ENCODE measurements around the gene GPC6.

The GPC6 gene

DNA sequence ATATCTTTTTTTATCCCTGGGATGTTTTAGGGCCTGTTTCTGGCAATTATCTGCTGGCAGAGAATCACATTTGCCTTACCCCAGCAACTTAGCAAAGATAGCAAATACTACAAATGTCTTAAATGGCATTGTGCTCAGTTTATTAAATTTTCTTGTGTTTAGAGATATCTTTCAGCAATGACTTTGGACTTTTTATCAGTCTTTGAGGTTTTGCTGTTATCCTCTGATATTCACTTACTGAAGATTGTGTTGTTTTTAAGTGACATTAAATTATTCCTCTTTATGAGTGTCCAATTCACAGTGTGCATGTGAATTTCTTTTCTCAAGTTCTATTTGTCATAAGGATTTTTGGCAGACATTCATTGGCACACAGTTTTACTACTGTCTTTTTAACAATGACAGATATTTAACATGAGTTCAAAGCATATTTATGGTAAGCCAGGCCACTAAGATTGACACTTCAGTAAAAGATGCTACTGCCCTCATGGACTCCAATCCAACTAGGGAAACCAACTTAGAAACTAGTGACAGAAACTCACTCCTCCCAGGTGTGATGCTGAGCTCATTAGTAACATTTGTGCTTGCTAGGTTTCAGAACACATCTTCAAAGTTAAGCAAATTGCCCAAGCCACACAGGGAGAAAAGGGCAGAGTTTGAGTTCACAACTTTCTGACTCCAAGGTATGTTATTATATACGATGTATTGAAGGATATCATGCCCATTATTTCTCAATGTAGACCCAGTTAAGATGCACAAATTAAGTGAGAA is 481.9 kb downstream of the GPC6 start:
- DNase-seq: no peak

- DNase-seq: no peak
Observed at GRCh38 chr13:93709506-93710244, 483.1 kb downstream of the GPC6 start.

DNA sequence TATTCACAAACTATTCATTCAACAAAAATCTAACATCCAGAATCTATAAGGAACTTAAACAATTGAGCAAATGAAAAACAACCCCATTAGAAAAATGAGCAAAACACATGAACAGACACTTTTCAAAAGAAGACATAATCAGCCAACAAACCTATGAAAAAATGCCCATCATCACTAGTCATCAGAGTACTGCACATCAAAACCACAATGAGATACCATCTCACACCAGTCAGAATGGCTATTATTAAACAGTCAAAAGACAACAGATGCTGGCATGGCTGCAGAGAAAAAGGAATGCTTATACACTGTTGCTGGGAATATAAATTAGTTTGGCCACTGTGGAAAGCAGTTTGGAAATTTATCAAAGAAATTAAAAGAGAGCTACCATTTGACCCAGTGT is 487.6 kb downstream of the GPC6 start:
- DNase-seq: no peak

DNA sequence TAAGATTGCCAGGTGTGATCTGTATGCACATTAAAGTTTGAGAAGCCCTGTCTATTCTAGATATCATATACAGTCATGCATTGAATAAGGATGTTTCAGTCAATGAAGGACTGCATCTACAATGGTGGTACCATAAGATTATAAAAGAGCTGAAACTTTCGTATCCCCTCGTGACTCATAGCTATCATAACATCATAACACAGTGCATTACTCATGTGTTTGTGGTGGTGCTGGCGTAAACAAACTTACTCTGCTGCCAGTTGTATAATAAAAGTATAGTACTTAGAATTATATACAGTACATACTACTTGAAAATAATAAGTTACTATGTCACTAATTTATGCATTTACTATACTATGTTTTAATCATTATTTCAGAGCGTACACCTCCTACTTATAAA is 489.3 kb downstream of the GPC6 start:
- DNase-seq: no peak

GRCh38 chr13:93716623-93717022 is 490.0 kb downstream of the GPC6 start:
- DNase-seq: no peak

DNA sequence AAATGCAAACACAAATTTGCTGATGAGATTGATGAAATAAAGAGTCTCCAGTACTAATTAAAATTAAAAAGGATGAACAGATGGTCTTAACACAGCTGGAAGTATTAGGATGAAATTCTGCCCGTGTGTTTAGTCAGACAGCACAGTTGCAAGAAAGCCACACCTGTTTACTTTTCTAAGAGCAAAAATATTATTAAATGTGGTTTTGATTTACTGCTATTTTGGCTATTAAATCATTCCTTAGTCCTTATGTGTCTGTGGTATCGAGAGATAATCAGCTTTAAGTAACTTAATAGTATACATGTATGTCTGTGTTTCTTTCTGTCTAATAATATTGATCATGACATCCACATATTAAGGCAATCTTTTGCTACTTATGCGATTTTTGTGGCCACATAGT is 494.9 kb downstream of the GPC6 start:
- no peak for DNase-seq

DNA sequence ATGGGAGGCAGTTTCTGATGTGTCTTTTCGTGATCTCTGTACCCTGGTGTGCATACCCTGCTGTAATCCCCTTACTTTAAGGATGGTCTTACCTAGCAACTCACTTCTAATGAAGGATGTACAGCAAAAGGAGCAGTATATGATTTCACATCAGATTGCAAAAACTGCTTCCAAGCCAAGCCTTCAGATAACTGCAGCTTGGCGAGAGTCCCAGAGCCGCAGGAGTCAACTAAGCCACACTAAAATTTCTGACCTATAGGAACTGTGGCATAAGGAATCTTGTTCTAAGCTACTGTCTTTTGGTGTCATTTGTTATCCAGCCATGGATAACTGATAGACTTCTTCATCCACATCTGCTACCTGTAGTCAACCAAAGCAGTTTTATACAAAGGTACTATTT is 496.7 kb downstream of the GPC6 start:
- DNase-seq: no peak

DNA sequence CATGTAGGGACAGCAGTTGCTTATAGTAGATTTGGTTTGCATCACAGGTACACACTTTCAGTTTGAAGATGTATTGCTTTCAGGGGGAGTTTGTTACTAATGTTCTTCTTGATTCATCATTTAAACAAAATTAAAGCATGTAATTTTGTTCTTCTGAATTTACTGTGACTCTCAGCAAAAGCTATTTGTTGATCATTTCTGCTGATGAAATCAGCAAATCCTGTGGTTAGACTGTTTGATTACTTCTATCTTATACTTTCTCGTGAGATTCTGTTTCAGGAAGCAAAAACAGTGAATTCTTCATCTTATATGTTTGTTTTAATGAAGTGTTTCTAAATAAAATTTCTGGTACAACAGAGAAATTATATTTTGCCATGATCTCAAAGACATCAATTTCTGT is 497.6 kb downstream of the GPC6 start:
- DNase-seq: no peak

DNA sequence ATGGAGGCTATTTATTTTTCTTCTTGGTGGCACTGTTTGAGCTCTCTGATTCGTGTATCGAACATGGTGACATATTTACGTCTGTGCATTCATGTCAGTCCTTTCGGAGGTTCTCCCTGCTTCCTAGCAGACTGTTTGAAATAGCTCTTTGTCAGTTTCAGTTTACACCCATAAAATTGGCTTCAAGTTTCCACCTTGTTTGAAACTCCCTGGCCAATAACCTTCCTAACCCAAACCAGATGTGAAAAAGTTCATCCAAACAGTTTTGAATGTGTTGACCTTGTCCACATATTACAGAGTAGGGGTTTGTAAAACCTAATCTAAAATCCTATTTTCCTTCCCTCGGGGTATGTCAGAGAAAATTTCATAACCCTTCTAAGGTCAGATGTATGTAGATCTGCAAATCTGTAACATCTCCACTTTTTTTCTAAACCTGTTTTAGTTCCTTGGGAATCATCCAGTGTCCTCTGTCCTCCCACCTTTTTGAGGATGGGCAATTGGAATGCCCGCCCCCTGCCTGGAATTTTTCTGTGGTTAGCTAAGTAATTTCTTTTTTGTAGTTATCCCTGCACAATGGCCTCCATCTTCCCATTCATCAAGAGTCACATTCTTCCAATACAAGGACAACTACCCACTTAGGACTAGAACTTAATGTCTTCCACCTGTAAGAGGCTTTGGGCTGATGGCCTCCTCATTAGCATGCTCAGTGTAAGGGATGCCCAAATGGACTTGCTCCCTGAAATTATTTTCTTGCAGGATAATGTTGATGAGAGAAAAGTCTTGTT is 499.8 kb downstream of the GPC6 start:
- DNase-seq: no peak

DNA sequence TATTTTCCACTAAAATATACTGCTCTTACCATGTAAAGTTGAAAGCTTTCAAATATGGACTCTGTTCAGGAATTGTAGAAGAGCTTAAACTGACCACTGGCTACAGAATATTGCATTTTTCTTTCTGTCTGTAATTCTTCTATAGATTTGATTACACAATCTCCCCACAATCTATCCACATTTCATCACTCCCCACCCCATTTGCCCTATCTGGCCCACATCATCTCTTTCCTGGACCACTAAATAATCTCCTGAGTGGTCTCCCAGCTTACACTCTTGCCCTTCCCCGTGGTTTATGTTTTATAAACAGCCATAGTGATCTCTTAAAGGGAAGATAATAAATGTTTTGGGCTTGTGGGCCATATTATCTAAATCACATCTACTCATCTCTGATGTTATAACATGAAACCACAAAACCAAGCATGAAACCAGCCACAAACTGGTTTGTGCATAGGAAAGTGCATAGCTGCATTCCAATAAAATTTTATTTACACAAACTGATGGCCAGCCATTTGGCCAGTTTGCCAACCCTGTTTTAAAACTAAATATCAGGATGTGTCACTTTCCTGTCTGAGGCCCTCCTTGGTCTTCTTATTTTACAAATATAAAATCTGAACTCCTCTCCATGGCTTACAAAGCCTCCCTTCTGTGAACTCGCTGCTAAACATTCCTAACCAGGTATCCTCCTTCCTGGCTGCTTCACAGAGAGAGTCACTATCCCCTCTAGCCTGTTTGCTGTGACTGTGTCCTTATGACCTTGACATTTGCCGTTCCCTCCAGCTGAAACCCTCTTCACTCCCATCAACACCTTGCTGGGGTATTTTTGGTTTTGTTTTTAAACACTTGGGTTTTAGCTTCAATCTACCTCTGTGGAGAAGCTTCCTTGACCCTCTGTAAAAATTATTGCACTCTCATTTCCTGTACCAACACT is 500.9 kb downstream of the GPC6 start:
- DNase-seq: no peak

GRCh38 chr13:93729383-93729782 is 502.8 kb downstream of the GPC6 start:
- DNase-seq: no peak

GRCh38 chr13:93730780-93731179 is 504.2 kb downstream of the GPC6 start:
- DNase-seq: no peak

DNA sequence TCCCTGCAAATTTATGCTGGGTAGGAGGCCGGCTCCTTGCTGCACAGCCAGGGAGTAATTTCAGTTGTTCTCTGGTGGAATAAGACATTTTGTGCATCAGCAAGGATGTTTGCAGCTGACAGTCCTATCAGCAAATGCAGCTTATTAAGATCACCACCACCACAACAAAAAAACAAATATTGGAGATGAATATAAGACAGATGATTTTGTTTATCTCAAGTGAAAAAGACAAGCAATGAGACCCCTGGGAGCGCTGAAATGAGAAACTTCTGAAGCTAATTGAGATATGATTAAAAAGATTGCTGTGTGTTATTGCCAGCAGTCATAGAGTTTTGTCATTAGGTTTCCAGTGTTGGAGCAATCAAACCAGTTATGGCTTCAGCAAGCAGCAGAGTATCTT is 505.6 kb downstream of the GPC6 start:
- DNase-seq: no peak

GRCh38 chr13:93736081-93736480 is 509.5 kb downstream of the GPC6 start:
- DNase-seq: no peak

GRCh38 chr13:93736909-93737308 is 510.3 kb downstream of the GPC6 start:
- no peak for DNase-seq

- no peak for DNase-seq
Observed at GRCh38 chr13:93740334-93740733, 513.7 kb downstream of the GPC6 start.

DNA sequence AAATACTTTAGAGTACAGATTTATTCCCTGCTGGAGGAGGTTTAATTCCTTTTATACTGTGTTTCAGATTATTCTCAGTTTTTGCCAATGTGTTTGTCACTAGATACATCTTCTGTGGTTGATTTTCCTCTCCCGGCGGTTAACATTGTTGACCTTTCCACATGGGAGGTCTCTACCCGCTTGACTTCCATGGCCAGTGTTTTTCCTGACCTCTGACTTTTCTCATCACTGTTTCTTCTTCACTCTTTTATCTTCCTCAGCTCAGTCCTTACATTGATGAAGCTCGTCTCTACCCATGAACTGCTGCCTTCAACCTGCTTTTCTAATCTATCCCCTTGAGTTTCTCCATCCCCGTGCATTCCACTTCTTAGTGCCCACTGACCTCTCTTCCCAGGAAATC is 517.4 kb downstream of the GPC6 start:
- DNase-seq: no peak

DNA sequence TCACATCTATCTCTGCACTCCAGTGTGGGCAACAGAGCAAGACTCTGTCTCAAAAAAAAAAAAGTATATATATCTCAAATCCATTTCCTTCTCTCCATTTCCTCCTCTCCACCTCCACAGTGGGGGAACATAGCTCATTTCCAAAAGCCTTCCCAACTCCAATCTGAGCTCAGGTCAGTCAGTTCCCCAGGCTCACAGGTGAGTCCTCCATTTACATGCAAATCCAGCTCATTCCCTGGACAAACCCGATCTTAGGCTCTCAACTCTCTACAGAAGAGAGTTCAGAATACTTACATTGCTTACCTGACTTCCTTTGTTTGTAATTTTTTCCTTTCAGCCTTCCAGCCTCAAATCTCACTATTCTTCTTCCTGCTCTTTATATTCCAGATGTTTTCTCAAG is 518.3 kb downstream of the GPC6 start:
- DNase-seq: no peak

- no peak for DNase-seq
Observed at GRCh38 chr13:93745884-93746283, 519.3 kb downstream of the GPC6 start.

DNA sequence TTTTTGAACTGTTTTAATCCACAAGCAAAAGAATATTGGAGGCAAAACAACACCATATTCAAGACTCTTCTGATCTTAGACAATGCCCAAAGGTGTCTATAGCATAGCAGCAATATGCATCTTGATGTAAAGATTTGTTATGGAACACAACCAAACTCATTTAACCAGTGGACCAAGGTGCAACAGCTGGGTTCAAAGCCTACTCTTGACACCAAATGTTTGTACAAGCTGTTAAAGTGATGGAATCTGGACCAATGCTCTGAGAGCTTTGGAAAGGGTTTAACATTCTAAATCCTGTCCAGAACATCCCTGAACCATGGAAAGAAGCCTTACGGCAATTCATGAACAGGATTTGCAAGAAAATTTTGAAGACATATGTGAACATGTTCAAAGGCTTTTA is 520.0 kb downstream of the GPC6 start:
- DNase-seq: no peak

DNA sequence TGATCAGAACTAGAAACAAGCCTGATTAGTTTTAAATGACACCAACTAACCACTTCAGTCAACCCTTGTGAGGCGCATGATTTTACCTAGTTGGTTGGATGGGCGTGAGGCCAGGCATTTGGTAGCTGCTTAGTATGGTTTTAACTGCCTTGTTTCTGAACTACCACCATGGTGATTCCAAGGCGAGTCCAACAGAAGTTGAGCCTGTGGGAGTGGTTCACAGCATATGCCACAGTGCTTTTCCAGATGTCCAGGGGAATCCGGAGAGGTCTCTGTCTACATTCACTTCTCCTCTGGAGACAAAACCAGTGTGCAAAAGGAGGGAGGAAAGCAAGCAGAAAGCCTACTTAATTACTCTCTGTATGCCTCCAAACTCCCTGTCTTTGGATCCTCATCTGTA is 524.1 kb downstream of the GPC6 start:
- no peak for DNase-seq

DNA sequence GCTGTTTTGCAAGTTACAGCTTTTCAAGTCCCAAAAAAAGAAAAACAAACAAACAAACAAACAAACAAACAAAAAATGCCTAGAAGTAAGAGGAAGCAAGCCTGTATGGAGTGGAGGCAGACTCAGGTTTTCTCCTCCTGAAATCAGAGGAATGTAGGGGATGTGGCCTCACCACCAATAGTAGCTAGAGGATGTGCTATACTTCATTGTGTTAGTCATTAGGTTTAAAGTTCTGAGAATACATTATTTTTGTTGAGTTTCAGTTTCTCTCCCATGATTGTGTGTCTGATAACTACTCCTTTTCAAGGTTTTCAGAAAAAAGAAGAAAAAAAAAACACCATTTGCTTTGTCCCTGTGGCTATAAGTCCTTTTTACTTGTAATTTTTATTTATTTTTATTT is 524.5 kb downstream of the GPC6 start:
- no peak for DNase-seq

DNA sequence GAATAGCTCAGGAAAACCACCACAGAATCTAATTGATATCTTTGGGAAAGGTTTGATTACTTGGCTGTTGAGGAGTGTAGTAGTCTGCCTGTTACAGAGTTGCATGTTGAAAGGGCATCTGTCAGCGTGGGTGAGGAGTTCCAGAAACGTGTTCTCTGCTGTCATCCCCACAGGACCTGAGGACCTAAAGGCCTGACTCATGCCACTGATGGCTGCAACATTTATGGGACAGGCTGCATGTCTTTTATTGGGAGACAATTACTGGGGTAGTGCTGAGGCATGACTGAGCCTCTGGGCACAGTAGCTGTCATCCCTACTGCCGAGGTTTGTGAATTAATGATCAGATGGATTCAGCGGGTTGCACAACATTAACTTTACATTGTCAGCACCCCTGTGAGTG is 525.9 kb downstream of the GPC6 start:
- no peak for DNase-seq

Measured in NCI-H187 treated with DMSO at 0.1 percent for 48 hours (cell line).